Nephron (organoid): ENCODE data around the gene LY6G6C.

Experiments
- H3K27ac Mint-ChIP-seq, 3 experiments: 2 replicates each; pipeline ENCODE4 v1.8.0; 2020; ENCODE audit warnings: mixed read lengths in 3 of 3, mild to moderate bottlenecking in 2 of 3, moderate library complexity in 1 of 3
- H3K27me3 Mint-ChIP-seq: 2 replicates; pipeline ENCODE4 v1.8.0; 2021; ENCODE audit warnings: low read depth, mild to moderate bottlenecking, moderate library complexity, mixed read lengths
- H3K36me3 Mint-ChIP-seq: 2 replicates; pipeline ENCODE4 v1.8.0; 2020; ENCODE audit warnings: low read depth, mixed read lengths
- H3K4me1 Mint-ChIP-seq: 2 replicates; pipeline ENCODE4 v1.8.0; 2020; ENCODE audit warnings: mixed read lengths
- H3K4me3 Mint-ChIP-seq, 3 experiments: 2 replicates each; pipeline ENCODE4 v1.8.0; 2020; ENCODE audit warnings: mild to moderate bottlenecking in 3 of 3, mixed read lengths in 3 of 3, moderate library complexity in 2 of 3
- H3K9me3 Mint-ChIP-seq: 2 replicates; pipeline ENCODE4 v1.8.0; 2020; ENCODE audit warnings: mixed read lengths
- CTCF ChIP-seq, 3 experiments: fragments of 200-600 bp; sonication (generic); IDR thresholded peaks; one replicate each; pipeline ENCODE4 v1.5.0; 2021; ENCODE audit warnings: antibody characterized with exemption in 3 of 3; ENCODE audit not compliant: unreplicated experiment in 3 of 3

LY6G6C gene

GRCh38 chr6:31708224-31708623 lies 13.3 kb downstream of the LY6G6C start:
- TF ChIP-seq CTCF (IDR thresholded peaks at IDR 0.05; ENCODE audit: unreplicated experiment in 3 of 3), result no peak
- Mint-ChIP-seq H3K9me3 (no peaks in the 10 kb centered on the region), H3K4me1 (peaks cover 18% of the 10 kb centered on the region), H3K36me3 (no peaks in the 10 kb centered on the region), H3K4me3 (no peak overlapping the region), H3K27me3 (peaks cover 8% of the 10 kb centered on the region), H3K27ac (no peak overlapping the region)

DNA sequence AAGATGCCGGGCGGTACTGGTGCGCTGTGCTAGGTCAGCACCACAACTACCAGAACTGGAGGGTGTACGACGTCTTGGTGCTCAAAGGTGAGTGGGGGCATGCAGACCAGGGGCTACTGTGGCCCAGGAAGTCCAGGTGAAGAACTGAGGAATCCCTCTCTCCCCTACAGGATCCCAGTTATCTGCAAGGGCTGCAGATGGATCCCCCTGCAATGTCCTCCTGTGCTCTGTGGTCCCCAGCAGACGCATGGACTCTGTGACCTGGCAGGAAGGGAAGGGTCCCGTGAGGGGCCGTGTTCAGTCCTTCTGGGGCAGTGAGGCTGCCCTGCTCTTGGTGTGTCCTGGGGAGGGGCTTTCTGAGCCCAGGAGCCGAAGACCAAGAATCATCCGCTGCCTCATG lies 13.8 kb downstream of the LY6G6C start:
- no peaks in the 10 kb centered on the region for H3K9me3 Mint-ChIP-seq
- H3K27ac Mint-ChIP-seq, result no peak overlapping the region
- H3K4me1 Mint-ChIP-seq, result peaks cover 15% of the 10 kb centered on the region
- TF ChIP-seq CTCF (IDR thresholded peaks at IDR 0.05; ENCODE audit: unreplicated experiment in 3 of 3), result no peak
- H3K27me3 Mint-ChIP-seq, result peaks cover 7% of the 10 kb centered on the region
- no peak overlapping the region for H3K4me3 Mint-ChIP-seq
- no peaks in the 10 kb centered on the region for H3K36me3 Mint-ChIP-seq

DNA sequence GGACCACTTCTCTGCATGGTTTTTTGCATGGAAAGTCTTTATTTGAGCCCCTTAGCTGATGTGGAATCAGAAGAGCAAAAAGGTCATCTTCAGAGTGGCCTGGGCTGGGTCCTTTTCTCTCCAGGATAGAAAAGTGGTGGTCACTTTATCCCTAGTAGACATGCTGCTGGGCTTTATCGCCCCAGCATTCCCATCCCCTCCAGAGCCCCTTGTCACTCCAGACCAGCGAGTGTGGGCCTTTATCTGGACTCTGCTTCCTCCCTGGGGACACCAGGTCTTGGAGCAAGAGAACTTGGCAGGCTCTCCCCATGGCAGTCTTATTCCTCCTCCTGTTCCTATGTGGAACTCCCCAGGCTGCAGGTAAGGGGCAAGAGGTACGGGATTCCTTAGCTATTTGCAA lies 14.9 kb downstream of the LY6G6C start, which contains the start of gene LY6G6F:
TSS of gene LY6G6F (plus strand) at position 268 of the 400 bp plus-strand sequence. CDS start at position 309, 41 bp downstream.
- H3K4me1 Mint-ChIP-seq, result peaks cover 8% of the 10 kb centered on the region
- H3K36me3 Mint-ChIP-seq, result no peaks in the 10 kb centered on the region
- H3K27ac Mint-ChIP-seq, result no peak within 1 kb of the TSS
- TF ChIP-seq CTCF (IDR thresholded peaks at IDR 0.05; ENCODE audit: unreplicated experiment in 3 of 3), result no peak
- H3K27me3 Mint-ChIP-seq, result peaks cover 3% of the 10 kb centered on the region
- H3K9me3 Mint-ChIP-seq, result no peaks in the 10 kb centered on the region
- H3K4me3 Mint-ChIP-seq, result peak within 1 kb of the TSS in 2 of 3 experiments; percentile 56 to 61

DNA sequence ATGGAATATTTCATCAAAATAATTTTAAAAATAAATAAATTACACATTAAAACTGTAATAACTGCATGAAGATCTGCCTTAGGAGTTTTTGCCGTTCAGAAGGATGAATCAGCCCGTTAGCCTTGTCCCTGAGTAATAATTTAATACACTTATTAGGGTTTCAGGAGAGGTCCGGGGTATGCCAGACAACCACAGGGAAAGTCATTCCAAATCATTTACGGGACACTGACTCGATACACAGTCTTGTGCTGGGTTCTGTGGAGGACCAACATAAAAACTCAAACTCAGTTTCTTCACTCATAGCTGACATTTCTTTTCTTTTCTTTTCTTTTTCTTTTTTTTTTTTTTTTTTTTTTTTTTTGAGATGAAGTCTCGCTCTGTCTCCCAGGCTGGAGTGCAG lies 15.6 kb downstream of the LY6G6C start:
- peak overlapping the region in 1 of 3 experiments; percentile 5 for H3K4me3 Mint-ChIP-seq
- peaks cover 4% of the 10 kb centered on the region for H3K36me3 Mint-ChIP-seq
- no peak overlapping the region for H3K27ac Mint-ChIP-seq
- H3K27me3 Mint-ChIP-seq, result peaks cover 3% of the 10 kb centered on the region
- no peak for TF ChIP-seq CTCF (IDR thresholded peaks at IDR 0.05; ENCODE audit: unreplicated experiment in 3 of 3)
- no peaks in the 10 kb centered on the region for H3K9me3 Mint-ChIP-seq
- H3K4me1 Mint-ChIP-seq, result peaks cover 14% of the 10 kb centered on the region

DNA sequence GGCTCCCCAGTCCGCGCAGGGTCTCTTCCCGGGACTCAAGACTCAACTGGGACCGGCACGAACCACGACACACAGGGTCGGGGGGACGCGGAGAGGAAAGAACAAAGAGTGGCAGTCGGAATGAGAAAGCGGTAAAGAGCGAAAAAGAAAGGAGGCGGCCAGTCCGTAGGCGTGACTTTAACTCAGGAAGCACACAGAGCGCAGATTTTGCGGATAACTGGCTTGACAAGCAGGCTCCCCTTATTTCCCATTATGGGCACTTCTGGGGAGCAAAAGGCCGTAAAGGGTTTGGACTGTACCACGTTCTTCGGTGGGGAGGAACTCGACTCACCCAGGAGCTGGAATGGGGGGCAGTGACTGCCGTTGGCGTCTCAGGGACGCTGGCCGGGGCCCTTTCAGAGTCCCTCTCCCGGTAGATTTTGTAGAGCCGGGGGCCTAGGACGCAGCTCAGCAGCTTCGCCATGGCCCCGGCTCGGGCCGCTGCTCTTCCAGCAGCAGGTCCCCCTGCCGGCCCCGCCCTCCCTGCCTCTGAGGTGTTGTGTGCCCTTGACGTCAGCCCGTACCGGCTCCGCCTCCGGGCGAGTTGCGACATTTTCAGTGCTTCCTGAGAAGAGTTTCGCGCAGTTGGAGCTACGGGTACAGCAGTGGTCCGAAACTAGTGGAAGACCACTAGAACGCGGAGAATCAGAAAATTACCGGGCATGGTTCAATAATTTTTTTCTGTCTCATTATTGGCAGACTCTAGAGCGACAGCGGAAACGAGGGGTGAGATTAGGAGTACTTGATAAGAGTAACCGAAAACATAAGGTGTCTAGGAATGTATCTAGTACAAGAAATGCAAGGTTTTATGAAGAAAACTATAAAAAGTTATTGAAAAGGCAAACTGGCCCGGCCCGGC lies 18.5 kb downstream of the LY6G6C start, which contains the start of gene ABHD16A:
TSS of gene ABHD16A (minus strand) at position 506 of the 898 bp plus-strand sequence. CDS start at position 463, 43 bp downstream.
- peak within 1 kb of the TSS; percentile 90 to 96 (median 94) for H3K27ac Mint-ChIP-seq
- peak in 1 of 3 experiments; percentile 12 for TF ChIP-seq CTCF (IDR thresholded peaks at IDR 0.05; ENCODE audit: unreplicated experiment in 3 of 3)
- H3K36me3 Mint-ChIP-seq, result peaks cover 9% of the 10 kb centered on the region
- H3K4me3 Mint-ChIP-seq, result peak within 1 kb of the TSS; percentile 98 to 99 (median 98)
- peaks cover 3% of the 10 kb centered on the region for H3K27me3 Mint-ChIP-seq
- H3K9me3 Mint-ChIP-seq, result no peaks in the 10 kb centered on the region
- H3K4me1 Mint-ChIP-seq, result peaks cover 16% of the 10 kb centered on the region
